PC-3 (cell line): Measurements from ENCODE around the gene MICB.

ENCODE experiments used
- EZH2 ChIP-seq: fragments of 300-600 bp; sonication (generic); IDR thresholded peaks from one replicate; pipeline ENCODE4 v1.6.1; 2017; ENCODE audit warnings: antibody characterized with exemption, mild to moderate bottlenecking, low read length; ENCODE audit not compliant: unreplicated experiment
- EZH2phosphoT487 ChIP-seq: fragments of 300-600 bp; sonication (generic); IDR thresholded peaks from 2 replicates; pipeline ENCODE4 v1.6.1; 2018; ENCODE audit warnings: mild to moderate bottlenecking, antibody characterized with exemption, low read length, borderline replicate concordance
- TF ChIP-seq, protein P1 (sequence below): fragments of 300-600 bp; sonication (generic); conservative IDR thresholded peaks from 2 replicates; pipeline ENCODE4 v1.5.1; 2017; ENCODE audit warnings: antibody characterized with exemption, low read depth, mild to moderate bottlenecking, low read length

DNA sequence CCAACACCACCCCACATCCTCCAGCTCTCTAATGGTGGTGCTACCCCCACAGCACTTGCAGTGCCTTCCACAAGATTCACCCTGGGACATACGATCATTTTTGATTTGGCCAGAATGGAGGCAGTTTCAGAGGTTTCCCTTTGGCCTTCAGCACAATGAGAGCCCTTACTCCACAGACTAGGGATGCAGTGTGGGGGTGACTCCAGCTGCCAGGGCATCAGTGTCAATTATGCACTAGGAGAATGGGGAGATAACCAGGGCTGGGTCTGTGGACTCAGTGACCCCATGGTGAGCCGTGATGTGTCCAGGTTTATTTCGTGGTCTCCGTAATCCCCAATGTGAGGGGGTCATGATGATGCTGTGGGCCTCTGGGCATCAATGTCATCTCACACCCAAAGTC lies 31.5 kb upstream of the MICB start:
- TF ChIP-seq, protein P1, sequence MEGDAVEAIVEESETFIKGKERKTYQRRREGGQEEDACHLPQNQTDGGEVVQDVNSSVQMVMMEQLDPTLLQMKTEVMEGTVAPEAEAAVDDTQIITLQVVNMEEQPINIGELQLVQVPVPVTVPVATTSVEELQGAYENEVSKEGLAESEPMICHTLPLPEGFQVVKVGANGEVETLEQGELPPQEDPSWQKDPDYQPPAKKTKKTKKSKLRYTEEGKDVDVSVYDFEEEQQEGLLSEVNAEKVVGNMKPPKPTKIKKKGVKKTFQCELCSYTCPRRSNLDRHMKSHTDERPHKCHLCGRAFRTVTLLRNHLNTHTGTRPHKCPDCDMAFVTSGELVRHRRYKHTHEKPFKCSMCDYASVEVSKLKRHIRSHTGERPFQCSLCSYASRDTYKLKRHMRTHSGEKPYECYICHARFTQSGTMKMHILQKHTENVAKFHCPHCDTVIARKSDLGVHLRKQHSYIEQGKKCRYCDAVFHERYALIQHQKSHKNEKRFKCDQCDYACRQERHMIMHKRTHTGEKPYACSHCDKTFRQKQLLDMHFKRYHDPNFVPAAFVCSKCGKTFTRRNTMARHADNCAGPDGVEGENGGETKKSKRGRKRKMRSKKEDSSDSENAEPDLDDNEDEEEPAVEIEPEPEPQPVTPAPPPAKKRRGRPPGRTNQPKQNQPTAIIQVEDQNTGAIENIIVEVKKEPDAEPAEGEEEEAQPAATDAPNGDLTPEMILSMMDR, result no peak
- TF ChIP-seq EZH2 (no peak), EZH2phosphoT487 (no peak)
